Measurements from ENCODE around the gene EPHA7. TPM values are rescaled to one million over a fixed set of nuclear protein-coding genes. Genes with fewer than 3 reads are reported as not detected.

EPHA7 gene
- polyA plus RNA-seq, 1 donor from 2014 or later, result 17.4 TPM

DNA sequence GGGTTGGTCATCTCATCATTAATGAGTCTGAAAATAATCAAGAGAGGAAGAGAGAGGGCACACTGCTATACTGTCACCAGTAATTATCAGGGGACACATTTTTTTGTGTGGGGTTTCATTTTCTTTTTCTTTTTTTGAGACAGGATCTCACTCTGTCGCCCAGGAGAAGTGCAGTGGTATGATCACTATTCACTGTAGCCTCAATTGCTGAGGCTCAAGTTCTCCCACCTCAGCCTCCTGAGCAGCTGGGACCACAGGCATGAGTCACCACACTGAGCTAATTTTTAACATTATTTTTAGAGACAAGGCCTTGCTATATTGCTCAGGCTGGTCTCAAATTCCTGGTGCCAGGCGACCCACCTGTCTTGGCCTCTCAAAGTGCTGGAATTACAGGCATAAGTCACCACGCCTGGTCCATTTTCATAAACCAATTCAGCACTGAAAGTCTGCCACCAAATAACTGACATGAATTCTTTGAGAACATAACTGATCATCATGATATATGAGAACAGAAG is 43.3 kb downstream of the EPHA7 start:
- Histone ChIP-seq H4K20me1 (ENCODE audit: insufficient read depth) (no peaks in the 10 kb centered on the region), H3K4me2 (ENCODE audit: low read length) (no peak overlapping the region), H3K36me3 (ENCODE audit: insufficient read depth, low read length) (no peaks in the 10 kb centered on the region), H3K9ac (ENCODE audit: low read length) (no peak overlapping the region), H2AFZ (ENCODE audit: low read depth, low read length) (no peak overlapping the region), H3F3A (ENCODE audit: insufficient read depth, low read length, poor library complexity, severe bottlenecking) (no peaks in the 10 kb centered on the region), H3K9me2 (ENCODE audit: insufficient read depth, low read length) (no peaks in the 10 kb centered on the region), H3K27ac (ENCODE audit: low read length) (no peak overlapping the region), H3K79me2 (replicated peaks; ENCODE audit: insufficient read depth, low read length) (no peaks in the 10 kb centered on the region), H3K27me3 (ENCODE audit: insufficient read depth, low read depth, low read length) (no peaks in the 10 kb centered on the region), H3K4me3 (ENCODE audit: low read length) (no peak overlapping the region), H3K9me3 (ENCODE audit: low read length) (no peaks in the 10 kb centered on the region)
- TF ChIP-seq MXI1 (conservative IDR thresholded peaks at IDR 0.05; ENCODE audit: poor library complexity, severe bottlenecking) (no peak), EP300 (conservative IDR thresholded peaks at IDR 0.05; ENCODE audit: poor library complexity, severe bottlenecking) (no peak), POLR2AphosphoS5 (IDR thresholded peaks at IDR 0.05) (no peak), TAF1 (IDR thresholded peaks at IDR 0.05; ENCODE audit: low read depth) (no peak), SMC3 (conservative IDR thresholded peaks at IDR 0.05; ENCODE audit: poor library complexity) (no peak), RAD21 (conservative IDR thresholded peaks at IDR 0.05) (no peak), EZH2 (IDR thresholded peaks at IDR 0.05; ENCODE audit: borderline replicate concordance, insufficient read depth, low read length, poor library complexity, severe bottlenecking) (no peak), REST (IDR thresholded peaks at IDR 0.05; ENCODE audit: borderline replicate concordance) (no peak)
- TF ChIP-seq, protein P1, sequence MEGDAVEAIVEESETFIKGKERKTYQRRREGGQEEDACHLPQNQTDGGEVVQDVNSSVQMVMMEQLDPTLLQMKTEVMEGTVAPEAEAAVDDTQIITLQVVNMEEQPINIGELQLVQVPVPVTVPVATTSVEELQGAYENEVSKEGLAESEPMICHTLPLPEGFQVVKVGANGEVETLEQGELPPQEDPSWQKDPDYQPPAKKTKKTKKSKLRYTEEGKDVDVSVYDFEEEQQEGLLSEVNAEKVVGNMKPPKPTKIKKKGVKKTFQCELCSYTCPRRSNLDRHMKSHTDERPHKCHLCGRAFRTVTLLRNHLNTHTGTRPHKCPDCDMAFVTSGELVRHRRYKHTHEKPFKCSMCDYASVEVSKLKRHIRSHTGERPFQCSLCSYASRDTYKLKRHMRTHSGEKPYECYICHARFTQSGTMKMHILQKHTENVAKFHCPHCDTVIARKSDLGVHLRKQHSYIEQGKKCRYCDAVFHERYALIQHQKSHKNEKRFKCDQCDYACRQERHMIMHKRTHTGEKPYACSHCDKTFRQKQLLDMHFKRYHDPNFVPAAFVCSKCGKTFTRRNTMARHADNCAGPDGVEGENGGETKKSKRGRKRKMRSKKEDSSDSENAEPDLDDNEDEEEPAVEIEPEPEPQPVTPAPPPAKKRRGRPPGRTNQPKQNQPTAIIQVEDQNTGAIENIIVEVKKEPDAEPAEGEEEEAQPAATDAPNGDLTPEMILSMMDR (IDR thresholded peaks at IDR 0.05; ENCODE audit: poor library complexity, severe bottlenecking), result no peak

DNA sequence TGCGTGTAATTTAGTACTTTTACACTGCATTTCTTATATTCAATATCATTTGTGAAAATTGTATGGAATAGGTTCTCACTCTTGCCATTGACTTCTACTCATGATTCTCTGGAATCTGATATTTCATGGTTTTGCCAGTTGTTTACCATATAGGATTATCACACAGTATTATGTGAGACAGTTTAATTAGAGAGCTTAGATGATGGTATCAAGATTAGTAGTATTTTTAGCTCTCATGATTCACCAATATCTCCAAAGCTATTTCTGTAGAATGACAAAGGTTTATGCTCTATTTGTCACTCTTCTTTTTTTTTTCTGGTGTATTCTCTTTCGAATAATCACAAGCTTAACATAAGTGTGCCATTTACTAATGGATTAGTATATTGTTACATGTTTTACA is 45.9 kb downstream of the EPHA7 start:
- Histone ChIP-seq H3K4me3 (ENCODE audit: low read length) (no peak overlapping the region), H3K27me3 (ENCODE audit: insufficient read depth, low read depth, low read length) (no peaks in the 10 kb centered on the region), H2AFZ (ENCODE audit: low read depth, low read length) (no peak overlapping the region), H3K9me3 (ENCODE audit: low read length) (no peaks in the 10 kb centered on the region), H3K27ac (ENCODE audit: low read length) (no peak overlapping the region), H3K4me2 (ENCODE audit: low read length) (no peak overlapping the region), H3K36me3 (ENCODE audit: insufficient read depth, low read length) (no peaks in the 10 kb centered on the region), H3K9me2 (ENCODE audit: insufficient read depth, low read length) (no peaks in the 10 kb centered on the region), H3F3A (ENCODE audit: insufficient read depth, low read length, poor library complexity, severe bottlenecking) (no peaks in the 10 kb centered on the region), H3K9ac (ENCODE audit: low read length) (no peak overlapping the region), H4K20me1 (ENCODE audit: insufficient read depth) (no peaks in the 10 kb centered on the region), H3K79me2 (replicated peaks; ENCODE audit: insufficient read depth, low read length) (no peaks in the 10 kb centered on the region)
- TF ChIP-seq RAD21 (conservative IDR thresholded peaks at IDR 0.05) (no peak), REST (IDR thresholded peaks at IDR 0.05; ENCODE audit: borderline replicate concordance) (no peak)

All from neural cell (in vitro differentiated cells).